Measurements from ENCODE around the gene BTG4. TPM values are rescaled to one million over a fixed set of nuclear protein-coding genes. Genes with fewer than 3 reads are reported as not detected.

Gene BTG4
- total and polyA plus RNA-seq, 2 of the 8 experiments (the other 6 are each of a cell fraction or from before 2014, with no cell fraction given), result 0.06 TPM; not detected in 1

DNA sequence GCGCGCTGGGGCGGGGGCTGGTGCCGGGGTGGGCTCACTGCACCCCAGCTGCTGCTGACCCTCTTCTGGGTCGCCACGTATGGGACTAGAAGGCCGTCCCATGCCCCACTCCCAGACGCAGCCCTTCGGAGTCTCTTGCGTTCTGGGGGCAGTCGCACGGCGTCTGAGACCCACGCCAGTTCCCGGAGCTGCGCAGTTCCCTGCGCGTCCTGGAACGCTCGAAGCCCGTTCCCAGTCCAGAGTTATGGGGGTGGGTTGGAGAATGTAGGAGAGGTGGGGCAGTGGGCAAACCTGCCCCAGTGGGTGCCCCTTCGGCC, 28.7 kb upstream of the BTG4 start:
- H2BK15ac ChIP-seq (ENCODE audit: low read length), result no peak overlapping the region
- no peak overlapping the region for H3K56ac ChIP-seq (replicated peaks; ENCODE audit: insufficient read length, low read depth, low read length)
- H3K9me3 ChIP-seq (ENCODE audit: insufficient read depth in 2 of 2, low read depth in 1 of 2, low read length in 1 of 2), result peaks cover 0 to 3% of the 10 kb centered on the region in 2 experiments; a peak in 1 of 4 replicates
- peaks cover 12% of the 10 kb centered on the region; the same call in 1 of the 2 replicates for H3K23me2 ChIP-seq (ENCODE audit: low read depth, low read length)
- H3K79me1 ChIP-seq (ENCODE audit: low read depth, low read length), result no peaks in the 10 kb centered on the region
- 0 out of 2 replicates have a peak overlapping the region, but pooled peaks have one; percentile 23 for H2BK12ac ChIP-seq (ENCODE audit: low read depth, low read length)
- peak overlapping the region; percentile 55 to 76 (median 60) for H3K4me3 ChIP-seq (ENCODE audit: extremely low read depth in 1 of 4, insufficient read depth in 2 of 4, low read depth in 3 of 4, low read length in 4 of 4)
- H3K23ac ChIP-seq (ENCODE audit: insufficient read length), result no peak overlapping the region
- no peak overlapping the region for H4K91ac ChIP-seq (replicated peaks; ENCODE audit: insufficient read length, low read length)
- H3K18ac ChIP-seq (ENCODE audit: extremely low read depth, low read length), result 0 out of 2 replicates have a peak overlapping the region, but pooled peaks have one; percentile 21
- H4K20me1 ChIP-seq (replicated peaks in 1 of 2; ENCODE audit: control insufficient read depth in 1 of 2, insufficient read depth in 2 of 2, low read length in 2 of 2), result no peaks in the 10 kb centered on the region
- CTCF ChIA-PET (ENCODE audit: partially characterized antibody), result no interaction called here
- no peak overlapping the region for H2BK120ac ChIP-seq (replicated peaks; ENCODE audit: low read depth, low read length)
- no peak for FAIRE-seq
- no peaks in the 10 kb centered on the region for H3K79me2 ChIP-seq (ENCODE audit: control insufficient read depth in 1 of 2, insufficient read depth in 2 of 2, low read length in 2 of 2)
- H3K4ac ChIP-seq (replicated peaks; ENCODE audit: insufficient read length, low read depth, low read length), result no peak overlapping the region
- H3K9ac ChIP-seq (replicated peaks in 1 of 4; ENCODE audit: extremely low read depth in 1 of 4, low read depth in 3 of 4, low read length in 3 of 4), result 0 out of 7 replicates have a peak overlapping the region, but pooled peaks of 1 of the 4 experiments have one; percentile 6
- H4K5ac ChIP-seq (ENCODE audit: insufficient read length, low read depth, low read length), result no peak overlapping the region
- TF ChIP-seq RBBP5 (IDR thresholded peaks at IDR 0.05; ENCODE audit: borderline replicate concordance, low read depth, low read length), result peak; percentile 44
- TF ChIP-seq RNF2 (IDR thresholded peaks at IDR 0.05; ENCODE audit: borderline replicate concordance, low read depth, low read length, missing control alignments, poor library complexity, severe bottlenecking), result peak; percentile 11
- no peak for TF ChIP-seq BACH1 (IDR thresholded peaks at IDR 0.05; ENCODE audit: low read length)
- 0 out of 2 replicates have a peak, but pooled peaks have one; percentile 51 for TF ChIP-seq SUZ12 (IDR thresholded peaks at IDR 0.05; ENCODE audit: low read length)
- TF ChIP-seq EP300 (IDR thresholded peaks at IDR 0.05; ENCODE audit: borderline replicate concordance in 1 of 2, low read depth in 2 of 2, low read length in 2 of 2), result no peak
- DNase-seq (ENCODE audit: low read depth in 1 of 2, low spot score in 2 of 2), result no peak
- no peak overlapping the region for H3K27ac ChIP-seq (ENCODE audit: low read depth, low read length)
- no peaks in the 10 kb centered on the region; a peak in 1 of 8 replicates for H3K36me3 ChIP-seq (ENCODE audit: control insufficient read depth in 2 of 4, insufficient read depth in 4 of 4, low read length in 3 of 4)
- peak overlapping the region; percentile 92; the same call in 1 of the 2 replicates for H2AFZ ChIP-seq (ENCODE audit: low read length)
- no peak overlapping the region for H3K14ac ChIP-seq (ENCODE audit: insufficient read length)
- peak overlapping the region; percentile 95 to 97 for H3K4me2 ChIP-seq (ENCODE audit: insufficient read depth in 1 of 2, low read depth in 2 of 2, low read length in 2 of 2)
- peak overlapping the region; percentile 88 for H4K8ac ChIP-seq (ENCODE audit: extremely low read depth, insufficient read depth, low read length)
- H3K4me1 ChIP-seq (replicated peaks in 1 of 4; ENCODE audit: control insufficient read depth in 3 of 4, insufficient read depth in 4 of 4, low read length in 3 of 4), result peaks cover 0 to 8% (median 6%) of the 10 kb centered on the region in 4 experiments; a peak in 6 of 7 replicates
- no peak overlapping the region for H2BK5ac ChIP-seq (ENCODE audit: low read depth, low read length)
- H2BK20ac ChIP-seq (ENCODE audit: low read length), result no peak overlapping the region
- POLR2A ChIA-PET (ENCODE audit: partially characterized antibody), result interaction anchor here (1.2 to 1.8 kb wide), 4 partner anchors 9 to 86 kb away, joined by 3 to 4 read pairs (median 3); partner anchors contain the start of gene BTG4
- H3K27me3 ChIP-seq (replicated peaks in 1 of 4; ENCODE audit: control insufficient read depth in 3 of 4, extremely low read depth in 1 of 4, insufficient read depth in 3 of 4, low read length in 3 of 4), result peaks cover 9 to 43% (median 37%) of the 10 kb centered on the region in 4 experiments
- no peak overlapping the region for H2AK5ac ChIP-seq (ENCODE audit: low read depth, low read length)
- WGBS, 2 experiments (ENCODE audit: extremely low coverage in 1 of 2, insufficient coverage in 1 of 2, insufficient read length in 1 of 2, insufficient replicate concordance in 2 of 2, low coverage in 1 of 2, low lambda C conversion rate in 2 of 2, missing lambda C conversion rate in 1 of 2), result 1% methylated on average over 18 of the region's 22 CpGs; no CpG with 5 or more reads in 1 of the 2 experiments

All from H1 (cell line).